ENCODE results near the gene ADGRL3. TPM values are rescaled to one million over a fixed set of nuclear protein-coding genes. Genes with fewer than 3 reads are reported as not detected.

ADGRL3 gene
- total and polyA plus RNA-seq, 4 donors = 0.07 to 1.7 (median 0.82) TPM

GRCh38 chr4:61890321-61890720, 690.2 kb downstream of the ADGRL3 start:
- Histone ChIP-seq H3K27me3 (ENCODE audit: control insufficient read depth in 4 of 4, insufficient read depth in 4 of 4, low read length in 3 of 4) (peaks cover 0 to 2% (median 0%) of the 10 kb centered on the region in 4 donors), H3K9ac (ENCODE audit: low read depth in 1 of 2, low read length in 2 of 2) (no peak overlapping the region), H3K9me3 (ENCODE audit: control insufficient read depth in 4 of 4, low read length in 3 of 4) (no peaks in the 10 kb centered on the region), H3K4me3 (ENCODE audit: low read depth in 1 of 3, low read length in 3 of 3) (no peak overlapping the region), H3K27ac (ENCODE audit: low read depth in 1 of 2, low read length in 2 of 2) (no peak overlapping the region), H3K36me3 (ENCODE audit: control insufficient read depth in 4 of 4, insufficient read depth in 3 of 4, low read depth in 1 of 4, low read length in 3 of 4) (no peaks in the 10 kb centered on the region), H3K4me1 (ENCODE audit: control insufficient read depth in 4 of 4, insufficient read depth in 4 of 4, low read length in 3 of 4) (no peaks in the 10 kb centered on the region)
- 60% methylated on average over 3 of the region's 3 CpGs for whole genome bisulfite sequencing
- DNase-seq (ENCODE audit: low spot score) = no peak
- TF ChIP-seq RAD21 (IDR thresholded peaks at IDR 0.05) = no peak
- TF ChIP-seq, protein P1, sequence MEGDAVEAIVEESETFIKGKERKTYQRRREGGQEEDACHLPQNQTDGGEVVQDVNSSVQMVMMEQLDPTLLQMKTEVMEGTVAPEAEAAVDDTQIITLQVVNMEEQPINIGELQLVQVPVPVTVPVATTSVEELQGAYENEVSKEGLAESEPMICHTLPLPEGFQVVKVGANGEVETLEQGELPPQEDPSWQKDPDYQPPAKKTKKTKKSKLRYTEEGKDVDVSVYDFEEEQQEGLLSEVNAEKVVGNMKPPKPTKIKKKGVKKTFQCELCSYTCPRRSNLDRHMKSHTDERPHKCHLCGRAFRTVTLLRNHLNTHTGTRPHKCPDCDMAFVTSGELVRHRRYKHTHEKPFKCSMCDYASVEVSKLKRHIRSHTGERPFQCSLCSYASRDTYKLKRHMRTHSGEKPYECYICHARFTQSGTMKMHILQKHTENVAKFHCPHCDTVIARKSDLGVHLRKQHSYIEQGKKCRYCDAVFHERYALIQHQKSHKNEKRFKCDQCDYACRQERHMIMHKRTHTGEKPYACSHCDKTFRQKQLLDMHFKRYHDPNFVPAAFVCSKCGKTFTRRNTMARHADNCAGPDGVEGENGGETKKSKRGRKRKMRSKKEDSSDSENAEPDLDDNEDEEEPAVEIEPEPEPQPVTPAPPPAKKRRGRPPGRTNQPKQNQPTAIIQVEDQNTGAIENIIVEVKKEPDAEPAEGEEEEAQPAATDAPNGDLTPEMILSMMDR (IDR thresholded peaks at IDR 0.05; ENCODE audit: low read depth, low read length, missing input control) = no peak
- no peak for TF ChIP-seq YY1 (IDR thresholded peaks at IDR 0.05)
- TF ChIP-seq GABPA (IDR thresholded peaks at IDR 0.05 in 1 of 2, conservative IDR thresholded peaks at IDR 0.05 in 1 of 2) = no peak
- no peak for TF ChIP-seq SP1 (IDR thresholded peaks at IDR 0.05)
- no peak for TF ChIP-seq ZBTB33 (IDR thresholded peaks at IDR 0.05)
- TF ChIP-seq NR2F2 (IDR thresholded peaks at IDR 0.05) = no peak
- TF ChIP-seq FOXA1 (IDR thresholded peaks at IDR 0.05) = no peak
- TF ChIP-seq MAX (IDR thresholded peaks at IDR 0.05) = no peak
- no peak for TF ChIP-seq TAF1 (conservative IDR thresholded peaks at IDR 0.05)
- no peak for TF ChIP-seq EGR1 (IDR thresholded peaks at IDR 0.05; ENCODE audit: low read depth in 2 of 2)
- TF ChIP-seq RXRA (IDR thresholded peaks at IDR 0.05) = no peak
- TF ChIP-seq REST (IDR thresholded peaks at IDR 0.05) = no peak
- TF ChIP-seq HNF4G (IDR thresholded peaks at IDR 0.05) = no peak
- TF ChIP-seq FOXA2 (IDR thresholded peaks at IDR 0.05) = no peak
- TF ChIP-seq ATF3 (IDR thresholded peaks at IDR 0.05) = no peak

DNA sequence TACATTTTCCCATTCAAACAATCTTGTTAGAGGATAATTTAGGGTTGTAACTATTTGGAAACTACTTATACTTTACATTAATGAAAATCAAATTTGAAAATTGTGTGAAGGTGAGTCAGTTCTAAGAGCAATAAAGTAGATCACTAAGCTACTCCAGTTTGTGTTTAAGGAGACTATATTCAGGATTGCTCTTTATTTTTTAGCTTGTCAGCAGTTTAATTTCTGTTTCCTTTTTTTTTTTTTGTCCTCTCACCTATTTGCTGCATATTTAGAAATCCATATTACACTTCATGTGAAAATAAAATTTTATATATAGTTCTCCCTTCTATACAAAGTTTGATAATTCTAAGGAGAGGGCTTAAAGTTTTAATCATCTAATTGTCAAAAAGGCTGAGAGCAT, 691.8 kb downstream of the ADGRL3 start:
- H3K27ac ChIP-seq (ENCODE audit: low read depth in 1 of 2, low read length in 2 of 2) = no peak overlapping the region
- TF ChIP-seq TAF1 (conservative IDR thresholded peaks at IDR 0.05) (no peak), RXRA (IDR thresholded peaks at IDR 0.05) (no peak)
- DNase-seq (ENCODE audit: low spot score) = no peak
- H3K4me1 ChIP-seq (ENCODE audit: control insufficient read depth in 4 of 4, insufficient read depth in 4 of 4, low read length in 3 of 4) = no peaks in the 10 kb centered on the region
- H3K27me3 ChIP-seq (ENCODE audit: control insufficient read depth in 4 of 4, insufficient read depth in 4 of 4, low read length in 3 of 4) = peaks cover 0 to 2% (median 0%) of the 10 kb centered on the region in 4 donors
- no peak overlapping the region for H3K4me3 ChIP-seq (ENCODE audit: low read depth in 1 of 3, low read length in 3 of 3)
- no peak overlapping the region for H3K9ac ChIP-seq (ENCODE audit: low read depth in 1 of 2, low read length in 2 of 2)
- no peaks in the 10 kb centered on the region for H3K9me3 ChIP-seq (ENCODE audit: control insufficient read depth in 4 of 4, low read length in 3 of 4)
- no peaks in the 10 kb centered on the region for H3K36me3 ChIP-seq (ENCODE audit: control insufficient read depth in 4 of 4, insufficient read depth in 3 of 4, low read depth in 1 of 4, low read length in 3 of 4)

All from liver (tissue), 9 donors.